Measurements from ENCODE around the gene SESN1. TPM values are rescaled to one million over a fixed set of nuclear protein-coding genes. Genes with fewer than 3 reads are reported as not detected.

The SESN1 gene
- total and polyA plus RNA-seq, 9 of the 15 experiments (the other 6 are each of a cell fraction or from before 2014, with no cell fraction given) = 3.1 to 13.0 (median 7.4) TPM

DNA sequence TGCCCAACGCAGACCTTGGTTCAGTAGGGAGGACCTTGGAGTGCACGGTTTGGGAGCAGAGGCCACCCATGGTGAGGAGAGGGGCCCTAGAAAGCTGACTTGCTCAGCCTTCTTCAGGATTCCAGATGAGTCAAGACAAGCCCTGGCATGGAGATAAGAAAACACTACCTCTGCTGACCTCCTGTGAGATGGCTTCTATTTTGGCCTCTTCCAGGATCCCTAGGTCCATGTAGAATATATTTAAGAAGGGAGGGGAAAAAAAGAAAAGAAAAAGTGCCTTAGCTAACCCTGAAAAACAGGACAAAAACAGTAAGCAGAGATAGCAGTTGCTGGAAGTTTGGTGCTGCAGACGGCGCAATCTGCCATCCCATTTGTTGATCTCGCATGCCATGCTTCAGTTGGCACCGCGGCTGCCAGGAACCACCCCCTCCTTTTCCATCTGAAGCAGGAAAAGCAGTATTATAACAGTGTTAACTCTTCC, 146.4 kb downstream of the SESN1 start:
- intact Hi-C loops (cut with micrococcal nuclease) = no loop called here
- Histone ChIP-seq H3K4me3 (no peak overlapping the region), H3K27me3 (ENCODE audit: control insufficient read depth in 2 of 2, insufficient read depth in 2 of 2, low read length in 2 of 2) (peaks cover 18 to 48% of the 10 kb centered on the region in 2 experiments; a peak in 4 of 5 replicates), H3K79me2 (ENCODE audit: control insufficient read depth, insufficient read depth, low read length) (no peaks in the 10 kb centered on the region), H3K9ac (ENCODE audit: insufficient read depth in 1 of 2, low read depth in 2 of 2, low read length in 2 of 2) (no peak overlapping the region), H2AFZ (ENCODE audit: low read depth, low read length) (no peak overlapping the region), H3K27ac (ENCODE audit: extremely low read depth, low read depth, low read length) (no peak overlapping the region), H3K4me1 (replicated peaks in 1 of 2; ENCODE audit: control insufficient read depth in 2 of 2, insufficient read depth in 2 of 2, low read length in 2 of 2) (peaks cover 0 to 3% of the 10 kb centered on the region in 2 experiments; a peak in 3 of 5 replicates), H3K36me3 (ENCODE audit: control insufficient read depth, insufficient read depth, low read length) (no peaks in the 10 kb centered on the region), H4K20me1 (replicated peaks; ENCODE audit: control insufficient read depth, insufficient read depth, low read length) (no peaks in the 10 kb centered on the region), H3K9me1 (ENCODE audit: control insufficient read depth, insufficient read depth, low read length) (no peaks in the 10 kb centered on the region), H3K9me3 (replicated peaks; ENCODE audit: control insufficient read depth, insufficient read depth, low read depth, low read length) (no peaks in the 10 kb centered on the region), H3K4me2 (ENCODE audit: insufficient read depth, low read length) (no peak overlapping the region)
- no TSS peak for BruUV-seq (replicated peaks)
- FAIRE-seq (no peak), ATAC-seq (no peak), DNase-seq (ENCODE audit: extremely low read depth in 1 of 4, low spot score in 3 of 4) (no peak)
- 8% methylated on average over 7 of the region's 7 CpGs for WGBS (ENCODE audit: insufficient coverage, low coverage, missing lambda C conversion rate)
- CTCF ChIA-PET (ENCODE audit: low intra/inter-chr PET ratio) = no interaction called here
- TF ChIP-seq ZBED1 (IDR thresholded peaks at IDR 0.05) (no peak), NFIX (CRISPR knock-in tag; IDR thresholded peaks at IDR 0.05; ENCODE audit: low read depth) (no peak), KDM5B (IDR thresholded peaks at IDR 0.05; ENCODE audit: insufficient replicate concordance, low read depth, low read length) (no peak), ELK1 (CRISPR knock-in tag; IDR thresholded peaks at IDR 0.05) (no peak), CHD2 (IDR thresholded peaks at IDR 0.05; ENCODE audit: low read depth, low read length) (no peak), IRF2 (CRISPR knock-in tag; IDR thresholded peaks at IDR 0.05) (no peak), E2F3 (CRISPR knock-in tag; IDR thresholded peaks at IDR 0.05) (no peak), IRF1 (CRISPR knock-in tag; IDR thresholded peaks at IDR 0.05; ENCODE audit: borderline replicate concordance) (no peak)
- TF ChIP-seq, protein P1, sequence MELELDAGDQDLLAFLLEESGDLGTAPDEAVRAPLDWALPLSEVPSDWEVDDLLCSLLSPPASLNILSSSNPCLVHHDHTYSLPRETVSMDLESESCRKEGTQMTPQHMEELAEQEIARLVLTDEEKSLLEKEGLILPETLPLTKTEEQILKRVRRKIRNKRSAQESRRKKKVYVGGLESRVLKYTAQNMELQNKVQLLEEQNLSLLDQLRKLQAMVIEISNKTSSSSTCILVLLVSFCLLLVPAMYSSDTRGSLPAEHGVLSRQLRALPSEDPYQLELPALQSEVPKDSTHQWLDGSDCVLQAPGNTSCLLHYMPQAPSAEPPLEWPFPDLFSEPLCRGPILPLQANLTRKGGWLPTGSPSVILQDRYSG (tag; conservative IDR thresholded peaks at IDR 0.05; ENCODE audit: low read depth) = no peak
- TF ChIP-seq, protein P2, sequence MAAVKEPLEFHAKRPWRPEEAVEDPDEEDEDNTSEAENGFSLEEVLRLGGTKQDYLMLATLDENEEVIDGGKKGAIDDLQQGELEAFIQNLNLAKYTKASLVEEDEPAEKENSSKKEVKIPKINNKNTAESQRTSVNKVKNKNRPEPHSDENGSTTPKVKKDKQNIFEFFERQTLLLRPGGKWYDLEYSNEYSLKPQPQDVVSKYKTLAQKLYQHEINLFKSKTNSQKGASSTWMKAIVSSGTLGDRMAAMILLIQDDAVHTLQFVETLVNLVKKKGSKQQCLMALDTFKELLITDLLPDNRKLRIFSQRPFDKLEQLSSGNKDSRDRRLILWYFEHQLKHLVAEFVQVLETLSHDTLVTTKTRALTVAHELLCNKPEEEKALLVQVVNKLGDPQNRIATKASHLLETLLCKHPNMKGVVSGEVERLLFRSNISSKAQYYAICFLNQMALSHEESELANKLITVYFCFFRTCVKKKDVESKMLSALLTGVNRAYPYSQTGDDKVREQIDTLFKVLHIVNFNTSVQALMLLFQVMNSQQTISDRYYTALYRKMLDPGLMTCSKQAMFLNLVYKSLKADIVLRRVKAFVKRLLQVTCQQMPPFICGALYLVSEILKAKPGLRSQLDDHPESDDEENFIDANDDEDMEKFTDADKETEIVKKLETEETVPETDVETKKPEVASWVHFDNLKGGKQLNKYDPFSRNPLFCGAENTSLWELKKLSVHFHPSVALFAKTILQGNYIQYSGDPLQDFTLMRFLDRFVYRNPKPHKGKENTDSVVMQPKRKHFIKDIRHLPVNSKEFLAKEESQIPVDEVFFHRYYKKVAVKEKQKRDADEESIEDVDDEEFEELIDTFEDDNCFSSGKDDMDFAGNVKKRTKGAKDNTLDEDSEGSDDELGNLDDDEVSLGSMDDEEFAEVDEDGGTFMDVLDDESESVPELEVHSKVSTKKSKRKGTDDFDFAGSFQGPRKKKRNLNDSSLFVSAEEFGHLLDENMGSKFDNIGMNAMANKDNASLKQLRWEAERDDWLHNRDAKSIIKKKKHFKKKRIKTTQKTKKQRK (IDR thresholded peaks at IDR 0.05; ENCODE audit: borderline replicate concordance, low read depth, low read length) = no peak
- POLR2A ChIA-PET = interaction anchor here (0.6 to 1.4 kb wide), 3 partner anchors 10 to 138 kb away, joined by 3 to 4 read pairs (median 3); no protein-coding TSS in a partner anchor
- in situ Hi-C loops (cut with MboI) = no loop called here
